Esophagus muscularis mucosa (tissue), 4 donors: Measurements from ENCODE around the gene DNM3.

ENCODE experiments used
- CTCF ChIP-seq, 3 experiments: fragments of 200-600 bp in 2 of 3; fragments of 450-650 bp in 1 of 3; sonication (generic) in 2 of 3; IDR thresholded peaks; one replicate each; pipeline ENCODE4 v1.5.1; 2017 to 2019; ENCODE audit warnings: antibody characterized with exemption in 3 of 3, mild to moderate bottlenecking in 2 of 3, moderate library complexity in 1 of 3
- EP300 ChIP-seq: sonication (generic); formaldehyde crosslinking; IDR thresholded peaks from one replicate; pipeline ENCODE4 v1.6.1; 2017; ENCODE audit warnings: antibody characterized with exemption
- POLR2A ChIP-seq: fragments of 450-650 bp; IDR thresholded peaks from one replicate; pipeline ENCODE4 v1.6.1; 2017; ENCODE audit warnings: antibody characterized with exemption, moderate library complexity, mild to moderate bottlenecking, low read depth
- POLR2AphosphoS5 ChIP-seq, 2 donors: sonication (generic); formaldehyde crosslinking; IDR thresholded peaks; one replicate each; pipeline ENCODE4 v1.6.1; 2017; ENCODE audit warnings: antibody characterized with exemption in 2 of 2

- TF ChIP-seq CTCF (IDR thresholded peaks at IDR 0.05) (no peak), POLR2AphosphoS5 (IDR thresholded peaks at IDR 0.05) (no peak), POLR2A (no peak), EP300 (no peak)
Observed at GRCh38 chr1:172162236-172162635, 320.9 kb downstream of the DNM3 start.
